Measurements from ENCODE around the gene NCAM2. TPM values are rescaled to one million over a fixed set of nuclear protein-coding genes. Genes with fewer than 3 reads are reported as not detected.

The NCAM2 gene
- total RNA-seq, 1 experiment from 2014 or later: not detected

- RAD21 ChIA-PET (ENCODE audit: low non-redundant PET in 1 of 2, low total read pairs in 2 of 2, uncharacterized antibody in 2 of 2, unreplicated experiment in 2 of 2): no interaction called here
- no peaks in the 10 kb centered on the region for H3K9me2 ChIP-seq (ENCODE audit: insufficient read depth)
- intact Hi-C loops (cut with micrococcal nuclease): no loop called here
- no peaks in the 10 kb centered on the region for H3K36me3 ChIP-seq (ENCODE audit: control insufficient read depth in 1 of 2, insufficient read depth in 2 of 2, low read length in 2 of 2)
- DNase-seq (ENCODE audit: low read depth, low spot score) (no peak), ATAC-seq (no peak)
- H3K9ac ChIP-seq (ENCODE audit: low read length): no peak overlapping the region
- H2AFZ ChIP-seq (ENCODE audit: low read depth, low read length, poor library complexity, severe bottlenecking): no peak overlapping the region
- H3K9me3 ChIP-seq (ENCODE audit: control insufficient read depth in 1 of 2, insufficient read depth in 1 of 2, low read depth in 1 of 2, low read length in 2 of 2): peaks cover 16 to 21% of the 10 kb centered on the region in 2 experiments; a peak in 3 of 4 replicates
- no TSS peak for BruUV-seq (replicated peaks)
- POLR2A ChIA-PET: no interaction called here
- H4K20me1 ChIP-seq (ENCODE audit: insufficient read depth): no peaks in the 10 kb centered on the region
- no peaks in the 10 kb centered on the region for H3K27me3 ChIP-seq (ENCODE audit: insufficient read depth, low read length)
- H3K4me1 ChIP-seq (ENCODE audit: control insufficient read depth in 1 of 2, insufficient read depth in 2 of 2, low read length in 2 of 2): no peaks in the 10 kb centered on the region
- TF ChIP-seq CBX3 (IDR thresholded peaks at IDR 0.05; ENCODE audit: low read depth): no peak
- no peak for TF ChIP-seq SP1 (IDR thresholded peaks at IDR 0.05; ENCODE audit: low read depth)
- TF ChIP-seq MAX (IDR thresholded peaks at IDR 0.05): no peak
- TF ChIP-seq CEBPB (IDR thresholded peaks at IDR 0.05; ENCODE audit: low read depth): no peak
- no peak for TF ChIP-seq ELF1 (IDR thresholded peaks at IDR 0.05; ENCODE audit: borderline replicate concordance, low read depth)
- no peak for TF ChIP-seq FOSL1 (IDR thresholded peaks at IDR 0.05; ENCODE audit: low read depth)
- TF ChIP-seq EZH2phosphoT487 (IDR thresholded peaks at IDR 0.05; ENCODE audit: borderline replicate concordance): no peak
- no peak for TF ChIP-seq POLR2AphosphoS5 (IDR thresholded peaks at IDR 0.05; ENCODE audit: low read depth, low read length)
- TF ChIP-seq YY1 (IDR thresholded peaks at IDR 0.05; ENCODE audit: extremely low read depth, insufficient replicate concordance, low read depth, low read length): no peak
- no peak for TF ChIP-seq ZBTB33 (IDR thresholded peaks at IDR 0.05; ENCODE audit: extremely low read depth, insufficient replicate concordance, low read length)
- TF ChIP-seq ATF3 (IDR thresholded peaks at IDR 0.05): no peak
- no peak for TF ChIP-seq SIN3A (IDR thresholded peaks at IDR 0.05; ENCODE audit: low read depth)
- TF ChIP-seq JUND (IDR thresholded peaks at IDR 0.05): no peak
- no peak for TF ChIP-seq CTCF (IDR thresholded peaks at IDR 0.05 in 2 of 3, conservative IDR thresholded peaks at IDR 0.05 in 1 of 3; ENCODE audit: borderline replicate concordance in 1 of 3, insufficient read depth in 1 of 3, low read depth in 2 of 3, low read length in 2 of 3)
- no peak overlapping the region for H3K4me3 ChIP-seq (replicated peaks in 1 of 2; ENCODE audit: low read depth in 1 of 2, low read length in 2 of 2)
- H3K4me2 ChIP-seq (ENCODE audit: low read length): no peak overlapping the region
- no peaks in the 10 kb centered on the region for H3K79me2 ChIP-seq (ENCODE audit: insufficient read depth, low read length)
- CTCF ChIA-PET: no interaction called here
- no peak overlapping the region for H3K27ac ChIP-seq (ENCODE audit: low read depth, low read length)
Measured at GRCh38 chr21:21383126-21383525, 384.9 kb downstream of the NCAM2 start.

All from HCT116 (cell line).